Thoracic aorta (tissue), 2 donors: ENCODE measurements around the gene CUX1. TPM values are rescaled to one million over a fixed set of nuclear protein-coding genes. Genes with fewer than 3 reads are reported as not detected.

ENCODE experiments used
- ATAC-seq: fragments of 150-250 bp; one replicate; pipeline ENCODE4 v1.8.0; 2017; ENCODE audit warnings: low read depth; ENCODE audit not compliant: insufficient number of reproducible peaks, low FRiP score
- DNase-seq: peaks from one replicate; pipeline ENCODE4 v3.0.0-alpha.2; 2020; ENCODE audit warnings: low spot score
- H3K27ac ChIP-seq, 2 donors: fragments of 200-600 bp; sonication (generic); 1 replicate in 1 of 2; 2 replicates in 1 of 2; pipeline ENCODE4 v1.5.1; 2016; ENCODE audit warnings: mild to moderate bottlenecking in 2 of 2, moderate library complexity in 2 of 2
- H3K27me3 ChIP-seq: fragments of 200-600 bp; sonication (generic); replicated peaks from 2 replicates; pipeline ENCODE4 v1.6.0; 2016; ENCODE audit warnings: mild to moderate bottlenecking; ENCODE audit not compliant: insufficient read depth
- H3K36me3 ChIP-seq: fragments of 200-600 bp; sonication (generic); one replicate; pipeline ENCODE4 v1.5.1; 2016
- H3K4me1 ChIP-seq, 2 donors: fragments of 200-600 bp; sonication (generic); 1 replicate in 1 of 2; 2 replicates in 1 of 2; pipeline versions ENCODE4 v1.5.1 to v1.6.0; 2016; ENCODE audit warnings: low read depth in 2 of 2, mild to moderate bottlenecking in 1 of 2; ENCODE audit not compliant: control insufficient read depth in 1 of 2
- H3K4me3 ChIP-seq: fragments of 200-600 bp; sonication (generic); 2 replicates; pipeline ENCODE4 v1.5.1; 2016; ENCODE audit warnings: mild to moderate bottlenecking
- H3K9me3 ChIP-seq: fragments of 200-600 bp; sonication (generic); 2 replicates; pipeline ENCODE4 v1.5.1; 2016
- total RNA-seq, 2 donors: library from RNA; depleted of rRNA; stranded (reverse); fragments of >200 nt; gene quantifications; one replicate each; pipeline versions ENCODE4 v1.1.0 to v1.2.3, GENCODE V29; 2016
- TF ChIP-seq, protein P1 (sequence below): fragments of 200-600 bp; sonication (generic); IDR thresholded peaks from one replicate; pipeline ENCODE4 v1.5.1; 2019; ENCODE audit warnings: antibody characterized with exemption

CUX1 gene
- total RNA-seq, 2 donors from 2014 or later = 85.0 to 179 TPM

DNA sequence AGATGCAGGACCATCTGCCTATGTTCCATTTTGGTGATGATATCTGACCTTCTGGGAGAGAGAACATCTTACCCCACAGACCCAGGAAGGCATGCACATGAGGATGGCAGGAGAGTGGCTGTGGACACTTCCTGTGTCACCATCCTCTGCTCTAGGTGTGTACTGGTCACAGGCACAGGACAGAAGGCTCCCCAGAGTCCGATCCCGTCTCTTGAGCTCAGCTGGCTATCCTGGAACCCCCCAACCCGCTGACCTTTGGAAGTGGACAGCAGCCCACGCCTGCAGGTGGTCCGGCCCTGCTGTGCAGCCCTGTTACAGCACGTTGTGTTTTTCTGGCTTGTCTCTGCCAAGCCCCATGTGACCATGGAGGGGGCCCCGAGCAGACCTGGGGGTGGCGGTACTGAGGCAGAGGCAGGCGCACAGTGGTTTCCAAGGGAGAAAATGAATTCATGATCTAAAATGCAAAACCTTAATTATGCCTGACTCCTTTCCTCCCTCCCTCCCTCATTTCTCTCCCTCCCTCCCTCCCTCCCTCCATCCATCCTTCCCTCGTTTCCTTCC, 178.8 kb downstream of the CUX1 start:
- H3K9me3 ChIP-seq = no peaks in the 10 kb centered on the region
- no peak overlapping the region for H3K27ac ChIP-seq
- no peaks in the 10 kb centered on the region for H3K36me3 ChIP-seq
- ATAC-seq = no peak
- H3K4me1 ChIP-seq = peaks cover 0 to 17% of the 10 kb centered on the region in 2 donors
- TF ChIP-seq, protein P1, sequence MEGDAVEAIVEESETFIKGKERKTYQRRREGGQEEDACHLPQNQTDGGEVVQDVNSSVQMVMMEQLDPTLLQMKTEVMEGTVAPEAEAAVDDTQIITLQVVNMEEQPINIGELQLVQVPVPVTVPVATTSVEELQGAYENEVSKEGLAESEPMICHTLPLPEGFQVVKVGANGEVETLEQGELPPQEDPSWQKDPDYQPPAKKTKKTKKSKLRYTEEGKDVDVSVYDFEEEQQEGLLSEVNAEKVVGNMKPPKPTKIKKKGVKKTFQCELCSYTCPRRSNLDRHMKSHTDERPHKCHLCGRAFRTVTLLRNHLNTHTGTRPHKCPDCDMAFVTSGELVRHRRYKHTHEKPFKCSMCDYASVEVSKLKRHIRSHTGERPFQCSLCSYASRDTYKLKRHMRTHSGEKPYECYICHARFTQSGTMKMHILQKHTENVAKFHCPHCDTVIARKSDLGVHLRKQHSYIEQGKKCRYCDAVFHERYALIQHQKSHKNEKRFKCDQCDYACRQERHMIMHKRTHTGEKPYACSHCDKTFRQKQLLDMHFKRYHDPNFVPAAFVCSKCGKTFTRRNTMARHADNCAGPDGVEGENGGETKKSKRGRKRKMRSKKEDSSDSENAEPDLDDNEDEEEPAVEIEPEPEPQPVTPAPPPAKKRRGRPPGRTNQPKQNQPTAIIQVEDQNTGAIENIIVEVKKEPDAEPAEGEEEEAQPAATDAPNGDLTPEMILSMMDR = no peak
- DNase-seq = no peak
- no peaks in the 10 kb centered on the region for H3K27me3 ChIP-seq
- no peak overlapping the region for H3K4me3 ChIP-seq

DNA sequence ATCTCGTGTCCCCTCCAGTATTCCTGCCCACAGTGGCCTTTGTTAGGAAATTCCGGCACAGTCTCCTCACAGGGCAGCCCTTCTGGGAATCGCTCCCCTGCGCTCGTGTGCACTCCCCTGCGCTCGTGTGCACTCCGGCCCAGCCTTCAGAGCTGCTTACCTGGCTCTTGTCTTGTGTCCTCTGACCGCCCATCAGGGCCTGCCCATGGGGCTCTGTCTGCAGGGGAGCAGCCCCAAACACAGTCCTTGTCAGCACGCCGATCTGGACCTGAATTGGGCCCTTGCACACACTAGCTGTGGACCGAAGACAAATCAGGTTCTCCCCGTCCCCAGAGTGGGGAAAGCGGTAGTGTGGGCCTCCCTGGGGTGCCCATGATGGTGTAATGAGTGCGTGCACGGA, 179.4 kb downstream of the CUX1 start:
- H3K27ac ChIP-seq = no peak overlapping the region
- ATAC-seq (no peak), DNase-seq (no peak)
- H3K4me1 ChIP-seq = peaks cover 0 to 17% of the 10 kb centered on the region in 2 donors
- no peaks in the 10 kb centered on the region for H3K36me3 ChIP-seq
- H3K27me3 ChIP-seq = no peaks in the 10 kb centered on the region
- no peaks in the 10 kb centered on the region for H3K9me3 ChIP-seq
- H3K4me3 ChIP-seq = no peak overlapping the region
- TF ChIP-seq, protein P1 = no peak

DNA sequence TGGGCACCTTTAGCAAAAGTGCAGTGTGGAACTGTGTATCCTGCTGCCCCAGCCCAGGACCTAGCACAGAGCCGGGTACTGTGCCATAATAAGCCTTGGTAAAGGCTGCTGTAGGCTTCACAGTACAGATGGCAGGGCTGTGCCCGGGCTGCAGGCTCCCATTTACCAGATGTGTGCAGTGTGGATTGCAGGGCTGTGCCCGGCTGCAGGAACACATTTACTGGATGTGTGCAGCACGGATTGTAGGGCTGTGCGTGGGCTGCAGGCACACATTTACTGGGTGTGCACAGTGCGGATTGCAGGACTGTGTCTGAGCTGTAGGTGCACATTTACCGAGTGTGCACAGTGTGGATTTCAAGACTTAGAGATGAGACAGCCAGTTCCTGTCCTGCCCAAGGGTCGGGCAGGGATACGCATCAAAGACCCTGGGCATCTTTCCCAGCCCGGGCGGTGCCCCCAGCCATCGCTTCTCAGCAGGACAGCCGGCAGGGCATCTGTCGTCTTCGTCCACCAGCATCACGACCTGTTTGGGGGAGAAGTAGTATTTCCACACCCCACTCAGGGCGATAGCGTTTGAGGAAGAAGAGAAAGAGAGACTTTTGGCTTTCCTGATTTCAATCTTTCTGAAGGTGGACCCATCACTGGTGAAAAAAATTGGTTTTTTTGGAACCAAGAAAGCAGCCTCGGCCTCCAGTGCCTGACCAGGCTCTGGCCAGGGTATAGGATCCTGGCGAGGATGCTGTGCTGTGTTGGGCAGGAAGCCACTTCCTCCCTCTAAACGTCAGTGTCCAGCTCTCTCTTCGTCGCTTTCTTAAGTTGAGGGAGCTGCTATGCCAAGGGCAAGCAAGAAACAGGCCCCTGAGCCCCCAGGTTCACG, 180.8 kb downstream of the CUX1 start:
- Histone ChIP-seq H3K27me3 (no peaks in the 10 kb centered on the region), H3K27ac (no peak overlapping the region), H3K9me3 (no peaks in the 10 kb centered on the region), H3K4me3 (no peak overlapping the region), H3K36me3 (no peaks in the 10 kb centered on the region), H3K4me1 (peaks cover 0 to 17% of the 10 kb centered on the region in 2 donors)
- TF ChIP-seq, protein P1 = no peak
- ATAC-seq = no peak
- DNase-seq = no peak

DNA sequence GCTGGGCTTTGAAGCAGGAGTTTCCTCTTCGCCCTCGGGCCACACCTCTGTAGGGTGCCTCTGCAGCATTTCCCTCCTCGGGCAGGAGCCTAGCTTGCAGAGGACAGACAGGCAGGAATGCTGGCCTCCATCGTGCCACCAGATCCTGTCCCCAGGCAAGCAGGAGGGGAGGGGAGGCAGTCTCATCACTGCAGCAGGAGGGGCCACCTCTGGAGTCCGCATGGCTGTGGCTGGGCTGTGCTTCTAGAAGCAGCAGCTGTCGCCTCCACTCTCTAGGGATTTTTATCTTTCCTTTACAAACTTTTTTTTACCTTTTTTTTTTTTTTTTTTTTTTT, 181.4 kb downstream of the CUX1 start:
- no peak for DNase-seq
- H3K27ac ChIP-seq = no peak overlapping the region
- H3K36me3 ChIP-seq = no peaks in the 10 kb centered on the region
- H3K27me3 ChIP-seq = no peaks in the 10 kb centered on the region
- H3K4me3 ChIP-seq = no peak overlapping the region
- no peaks in the 10 kb centered on the region for H3K9me3 ChIP-seq
- H3K4me1 ChIP-seq = peaks cover 0 to 17% of the 10 kb centered on the region in 2 donors
- TF ChIP-seq, protein P1 = no peak
- ATAC-seq = no peak

DNA sequence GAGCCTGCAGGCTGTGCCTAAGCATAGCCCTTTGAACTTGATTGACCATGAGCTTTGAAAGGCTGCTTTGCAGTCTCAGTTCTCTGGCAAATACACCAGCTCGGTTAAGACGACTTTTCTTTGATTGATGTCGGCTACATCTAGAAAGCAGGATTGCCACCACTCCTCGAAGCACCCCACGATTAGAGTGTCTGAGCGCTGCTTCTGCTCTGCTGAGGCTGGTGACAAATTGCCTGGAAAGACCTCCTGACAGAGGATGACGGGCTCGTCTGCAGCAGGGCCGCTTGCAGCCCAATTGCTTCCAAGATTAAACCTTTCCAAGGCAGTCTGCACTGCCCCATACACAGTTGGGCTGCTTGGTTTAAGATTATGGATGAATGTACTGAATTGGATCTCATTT, 182.0 kb downstream of the CUX1 start:
- TF ChIP-seq, protein P1 = no peak

More for the DNA sequence above, 182.0 kb downstream of the CUX1 start:
- Histone ChIP-seq H3K9me3 (no peaks in the 10 kb centered on the region), H3K27ac (no peak overlapping the region), H3K4me3 (no peak overlapping the region), H3K36me3 (no peaks in the 10 kb centered on the region), H3K4me1 (peaks cover 0 to 17% of the 10 kb centered on the region in 2 donors), H3K27me3 (no peaks in the 10 kb centered on the region)
- ATAC-seq = no peak
- DNase-seq = no peak
